Measurements from ENCODE around the gene AFAP1.

The AFAP1 gene

DNA sequence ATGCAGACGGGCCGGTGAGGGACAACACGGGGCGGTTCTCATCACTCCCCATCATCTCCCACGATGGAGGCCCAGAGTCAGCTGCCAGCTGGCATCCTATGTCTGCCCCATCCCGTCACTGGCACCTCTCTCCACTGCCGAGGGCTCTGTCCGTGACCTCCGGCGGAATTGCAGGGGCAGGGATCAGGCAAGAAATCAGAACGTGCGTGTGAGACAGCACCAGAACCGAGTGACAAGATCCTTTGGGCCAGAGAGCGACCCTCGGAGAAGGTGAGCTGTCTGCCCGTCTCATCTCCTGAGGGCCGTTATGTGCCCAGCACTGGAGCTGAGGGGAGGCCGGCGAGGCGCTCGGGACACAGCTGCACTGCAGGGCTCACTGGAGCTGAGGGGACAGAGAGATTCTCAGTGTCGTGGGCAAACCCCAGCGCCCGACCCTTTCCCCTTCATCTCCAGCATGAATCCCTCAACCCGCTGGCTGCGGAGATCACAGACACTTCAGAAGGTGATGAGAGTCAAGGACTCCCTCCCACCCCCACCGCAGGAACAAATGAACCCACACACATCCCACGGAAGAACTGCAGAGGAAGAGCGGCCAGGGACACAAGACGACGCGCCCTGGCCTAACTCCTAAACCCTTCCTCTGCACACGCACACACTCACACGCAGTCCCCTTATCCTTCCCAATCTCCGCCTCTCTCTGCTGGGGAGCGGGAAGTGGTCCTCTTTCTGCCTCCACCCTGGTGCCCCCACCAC is 128.7 kb downstream of the AFAP1 start:
- H3K36me3 ChIP-seq: peaks cover 89% of the 10 kb centered on the region
- H3K4me1 ChIP-seq: no peaks in the 10 kb centered on the region; the same call in 1 of the 2 replicates
- no peaks in the 10 kb centered on the region for H3K9me3 ChIP-seq
- no peak for DNase-seq
- H3K27me3 ChIP-seq: no peaks in the 10 kb centered on the region
- TF ChIP-seq, protein P1, sequence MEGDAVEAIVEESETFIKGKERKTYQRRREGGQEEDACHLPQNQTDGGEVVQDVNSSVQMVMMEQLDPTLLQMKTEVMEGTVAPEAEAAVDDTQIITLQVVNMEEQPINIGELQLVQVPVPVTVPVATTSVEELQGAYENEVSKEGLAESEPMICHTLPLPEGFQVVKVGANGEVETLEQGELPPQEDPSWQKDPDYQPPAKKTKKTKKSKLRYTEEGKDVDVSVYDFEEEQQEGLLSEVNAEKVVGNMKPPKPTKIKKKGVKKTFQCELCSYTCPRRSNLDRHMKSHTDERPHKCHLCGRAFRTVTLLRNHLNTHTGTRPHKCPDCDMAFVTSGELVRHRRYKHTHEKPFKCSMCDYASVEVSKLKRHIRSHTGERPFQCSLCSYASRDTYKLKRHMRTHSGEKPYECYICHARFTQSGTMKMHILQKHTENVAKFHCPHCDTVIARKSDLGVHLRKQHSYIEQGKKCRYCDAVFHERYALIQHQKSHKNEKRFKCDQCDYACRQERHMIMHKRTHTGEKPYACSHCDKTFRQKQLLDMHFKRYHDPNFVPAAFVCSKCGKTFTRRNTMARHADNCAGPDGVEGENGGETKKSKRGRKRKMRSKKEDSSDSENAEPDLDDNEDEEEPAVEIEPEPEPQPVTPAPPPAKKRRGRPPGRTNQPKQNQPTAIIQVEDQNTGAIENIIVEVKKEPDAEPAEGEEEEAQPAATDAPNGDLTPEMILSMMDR (IDR thresholded peaks at IDR 0.05; ENCODE audit: low read depth, low read length): no peak
- no peak overlapping the region for H3K4me3 ChIP-seq (ENCODE audit: low read depth, low read length)

DNA sequence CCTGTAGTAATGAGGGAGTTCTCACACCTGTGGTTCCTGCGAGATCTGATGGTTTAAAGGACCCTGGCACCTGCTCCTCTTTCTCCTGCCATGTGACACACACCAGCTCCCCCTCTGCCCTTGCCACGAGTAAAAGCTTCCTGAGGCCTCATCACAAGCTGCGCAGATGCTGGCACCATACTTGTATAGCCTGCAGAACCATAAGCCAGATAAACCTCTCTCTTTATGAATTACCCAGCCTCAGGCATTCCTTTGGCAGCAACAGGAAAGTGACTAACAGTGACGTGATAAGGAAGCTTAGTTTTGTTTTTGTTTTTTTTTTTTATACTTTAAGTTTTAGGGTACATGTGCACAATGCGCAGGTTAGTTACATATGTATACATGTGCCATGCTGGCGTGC is 130.9 kb downstream of the AFAP1 start:
- Histone ChIP-seq H3K4me1 (no peaks in the 10 kb centered on the region; the same call in 1 of the 2 replicates), H3K9me3 (no peaks in the 10 kb centered on the region), H3K36me3 (peaks cover 73% of the 10 kb centered on the region), H3K27me3 (no peaks in the 10 kb centered on the region), H3K4me3 (ENCODE audit: low read depth, low read length) (no peak overlapping the region)
- TF ChIP-seq, protein P1 (IDR thresholded peaks at IDR 0.05; ENCODE audit: low read depth, low read length): no peak
- DNase-seq: no peak

DNA sequence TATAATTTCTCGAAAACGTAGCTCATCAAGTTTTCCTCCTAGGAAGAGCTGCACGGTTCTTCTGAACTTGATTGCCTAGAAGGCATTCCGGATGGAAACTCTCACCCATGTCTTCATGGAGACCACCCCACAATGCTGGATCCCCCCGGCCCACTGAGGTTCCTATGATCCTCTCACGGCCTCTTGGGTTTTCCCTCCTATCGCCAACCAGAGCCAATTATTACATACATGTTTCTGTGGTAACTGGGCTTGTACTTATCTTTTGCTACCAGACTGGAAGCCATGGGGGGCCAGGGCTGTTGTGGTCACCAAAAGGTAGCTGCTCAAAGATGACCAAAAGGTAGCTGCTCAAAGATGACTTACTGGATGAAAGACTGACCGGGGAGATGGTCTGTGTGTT is 131.5 kb downstream of the AFAP1 start:
- TF ChIP-seq, protein P1 (IDR thresholded peaks at IDR 0.05; ENCODE audit: low read depth, low read length): no peak
- no peaks in the 10 kb centered on the region for H3K9me3 ChIP-seq
- no peaks in the 10 kb centered on the region for H3K27me3 ChIP-seq
- H3K4me1 ChIP-seq: no peaks in the 10 kb centered on the region
- no peak overlapping the region for H3K4me3 ChIP-seq (ENCODE audit: low read depth, low read length)
- DNase-seq: no peak
- peaks cover 69% of the 10 kb centered on the region for H3K36me3 ChIP-seq

DNA sequence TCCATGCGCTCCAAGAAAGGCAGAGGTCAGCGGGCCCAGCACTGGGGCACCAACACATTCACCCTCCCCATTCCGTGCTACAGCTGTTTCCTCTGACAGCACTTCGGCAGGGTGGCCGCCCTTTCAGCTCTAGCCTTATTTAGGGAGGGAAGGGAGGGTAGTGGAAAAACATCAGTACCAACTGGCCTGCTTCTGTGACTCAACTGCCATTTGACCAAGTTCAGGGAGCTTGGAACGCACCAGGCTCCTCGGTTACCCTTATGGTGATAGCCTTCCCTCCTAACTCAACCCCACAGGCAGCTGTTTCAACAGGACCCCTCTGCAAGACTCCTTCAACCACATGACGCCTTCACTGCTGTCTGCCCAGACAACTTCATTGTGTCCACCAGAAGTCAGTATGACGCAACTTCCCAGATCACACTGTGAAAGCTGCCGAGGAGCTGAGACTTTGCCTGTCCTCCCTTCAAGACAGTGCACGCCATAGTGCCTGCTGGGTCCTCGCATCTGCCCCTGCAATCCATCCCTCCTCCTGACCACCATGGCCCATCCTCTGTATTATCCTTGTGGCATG is 132.2 kb downstream of the AFAP1 start:
- no peaks in the 10 kb centered on the region for H3K9me3 ChIP-seq

DNA sequence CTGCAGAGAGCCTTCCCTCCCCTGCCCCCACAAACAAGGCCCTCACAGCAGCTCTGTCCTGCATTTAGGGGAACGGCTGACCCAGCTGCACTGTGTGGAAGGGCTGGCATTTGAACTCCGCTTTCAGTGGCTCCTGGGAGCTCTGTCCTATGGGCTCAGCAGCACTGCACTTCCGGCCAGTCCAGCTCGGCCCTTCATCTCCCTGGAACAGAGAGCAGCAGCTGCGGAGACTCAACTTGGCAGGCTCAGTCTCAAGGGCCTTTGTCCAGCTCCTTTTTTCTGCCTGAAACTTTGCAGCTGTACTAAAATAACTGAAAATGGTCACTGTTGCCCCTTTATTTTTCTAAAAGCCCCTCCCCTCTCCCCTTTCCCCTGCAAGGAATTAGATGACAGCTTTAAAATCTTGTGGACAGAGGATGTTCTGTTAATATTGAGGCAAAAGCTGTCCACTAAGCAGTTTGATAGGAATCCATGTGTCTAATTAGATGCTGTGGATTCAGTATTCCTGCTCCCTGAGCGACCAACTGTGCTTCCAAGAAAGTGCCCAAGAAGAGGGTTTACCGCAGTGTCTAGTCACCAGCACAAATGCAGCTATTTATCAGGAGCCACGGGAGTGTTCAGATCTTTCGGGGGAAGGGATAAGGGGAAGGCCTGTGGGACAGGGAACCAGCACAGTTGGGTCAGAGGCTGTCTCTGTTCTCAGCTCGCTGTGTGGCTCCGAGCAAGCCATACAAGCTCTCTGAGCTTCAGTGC is 133.1 kb downstream of the AFAP1 start:
- no peaks in the 10 kb centered on the region for H3K4me1 ChIP-seq
- no peak overlapping the region for H3K4me3 ChIP-seq (ENCODE audit: low read depth, low read length)

More for the DNA sequence above, 132.2 kb downstream of the AFAP1 start:
- no peak for DNase-seq
- Histone ChIP-seq H3K4me1 (no peaks in the 10 kb centered on the region), H3K27me3 (no peaks in the 10 kb centered on the region), H3K4me3 (ENCODE audit: low read depth, low read length) (no peak overlapping the region), H3K36me3 (peaks cover 63% of the 10 kb centered on the region)
- TF ChIP-seq, protein P1 (IDR thresholded peaks at IDR 0.05; ENCODE audit: low read depth, low read length): no peak

More for the DNA sequence above, 133.1 kb downstream of the AFAP1 start:
- no peak for DNase-seq
- TF ChIP-seq, protein P1 (IDR thresholded peaks at IDR 0.05; ENCODE audit: low read depth, low read length): no peak
- H3K27me3 ChIP-seq: no peaks in the 10 kb centered on the region
- H3K36me3 ChIP-seq: peaks cover 56% of the 10 kb centered on the region
- H3K9me3 ChIP-seq: no peaks in the 10 kb centered on the region

Data from BE2C (cell line).